Adipocyte (in vitro differentiated cells): ENCODE data around the gene SRPK3.

ENCODE experiments used
- DNase-seq: peaks from one replicate; pipeline ENCODE4 v3.0.0-alpha.2; 2015; ENCODE audit warnings: low read depth
- H3K27me3 ChIP-seq: replicated peaks from 2 replicates; pipeline ENCODE4 v1.7.0; 2013; ENCODE audit warnings: mild to moderate bottlenecking, low read length, moderate library complexity; ENCODE audit not compliant: control insufficient read depth, insufficient read depth
- H3K36me3 ChIP-seq: 2 replicates; pipeline ENCODE4 v1.7.0; 2013; ENCODE audit warnings: low read length, mild to moderate bottlenecking, moderate library complexity; ENCODE audit not compliant: control insufficient read depth, insufficient read depth, severe bottlenecking
- H3K4me1 ChIP-seq: 2 replicates; pipeline ENCODE4 v1.7.0; 2013; ENCODE audit warnings: mild to moderate bottlenecking, low read length, moderate library complexity; ENCODE audit not compliant: control insufficient read depth, insufficient read depth
- H3K4me3 ChIP-seq: 2 replicates; pipeline ENCODE4 v1.7.0; 2013; ENCODE audit warnings: mild to moderate bottlenecking, low read length, moderate library complexity
- H3K9ac ChIP-seq: 2 replicates; pipeline ENCODE4 v1.7.0; 2013; ENCODE audit warnings: mild to moderate bottlenecking, low read length, moderate library complexity
- H3K9me3 ChIP-seq: 2 replicates; pipeline ENCODE4 v1.7.0; 2013; ENCODE audit warnings: mild to moderate bottlenecking, low read length, moderate library complexity; ENCODE audit not compliant: control insufficient read depth

SRPK3 gene

GRCh38 chrX:153830640-153831428 is 50.0 kb downstream of the SRPK3 start:
- H3K36me3 ChIP-seq, result no peaks in the 10 kb centered on the region
- no peak overlapping the region for H3K9ac ChIP-seq
- H3K4me1 ChIP-seq, result no peaks in the 10 kb centered on the region
- peak; percentile 38 for DNase-seq
- H3K9me3 ChIP-seq, result peaks cover 8% of the 10 kb centered on the region
- peaks cover 50% of the 10 kb centered on the region for H3K27me3 ChIP-seq
- H3K4me3 ChIP-seq, result no peak overlapping the region

GRCh38 chrX:153831429-153832150 is 50.7 kb downstream of the SRPK3 start:
- no peak overlapping the region for H3K4me3 ChIP-seq
- peaks cover 50% of the 10 kb centered on the region for H3K27me3 ChIP-seq
- no peak for DNase-seq

GRCh38 chrX:153832728-153833127 is 51.9 kb downstream of the SRPK3 start:
- no peaks in the 10 kb centered on the region for H3K4me1 ChIP-seq
- H3K36me3 ChIP-seq, result no peaks in the 10 kb centered on the region
- DNase-seq, result no peak

More at GRCh38 chrX:153831429-153832150, 50.7 kb downstream of the SRPK3 start:
- H3K36me3 ChIP-seq, result no peaks in the 10 kb centered on the region
- no peak overlapping the region for H3K9ac ChIP-seq
- peaks cover 8% of the 10 kb centered on the region for H3K9me3 ChIP-seq
- H3K4me1 ChIP-seq, result no peaks in the 10 kb centered on the region

More at GRCh38 chrX:153832728-153833127, 51.9 kb downstream of the SRPK3 start:
- peaks cover 49% of the 10 kb centered on the region for H3K27me3 ChIP-seq
- no peak overlapping the region for H3K4me3 ChIP-seq
- no peak overlapping the region for H3K9ac ChIP-seq
- peaks cover 8% of the 10 kb centered on the region for H3K9me3 ChIP-seq
